Memory B cell (primary cell): ENCODE results near the gene ATRAID.
A peak's percentile ranks its signal among the peaks of the same experiment; 100 is the strongest.

ENCODE experiments used
- ATAC-seq: fragments of 150-1000 bp; cut with Tn5 transposase; 2 replicates; pipeline ENCODE4 v1.10.0; 2021; ENCODE audit warnings: low read depth, mild to moderate bottlenecking, moderate library complexity
- DNase-seq, 2 donors: peaks; one replicate each; pipeline ENCODE4 v3.0.0; 2022; ENCODE audit warnings: low spot score in 2 of 2
- H3K27ac Mint-ChIP-seq: one replicate; pipeline ENCODE4 v1.8.0; 2022; ENCODE audit warnings: mild to moderate bottlenecking, moderate library complexity, mixed read lengths
- H3K27me3 Mint-ChIP-seq: one replicate; pipeline ENCODE4 v1.8.0; 2022; ENCODE audit warnings: mixed read lengths
- H3K36me3 Mint-ChIP-seq: one replicate; pipeline ENCODE4 v1.8.0; 2022; ENCODE audit warnings: mild to moderate bottlenecking, mixed read lengths
- H3K4me1 Mint-ChIP-seq: one replicate; pipeline ENCODE4 v1.8.0; 2022; ENCODE audit warnings: mixed read lengths
- H3K4me3 Mint-ChIP-seq: one replicate; pipeline ENCODE4 v1.8.0; 2022; ENCODE audit warnings: mild to moderate bottlenecking, moderate library complexity, mixed read lengths
- H3K9me3 Mint-ChIP-seq: one replicate; pipeline ENCODE4 v1.8.0; 2022; ENCODE audit warnings: mixed read lengths

Gene ATRAID

DNA sequence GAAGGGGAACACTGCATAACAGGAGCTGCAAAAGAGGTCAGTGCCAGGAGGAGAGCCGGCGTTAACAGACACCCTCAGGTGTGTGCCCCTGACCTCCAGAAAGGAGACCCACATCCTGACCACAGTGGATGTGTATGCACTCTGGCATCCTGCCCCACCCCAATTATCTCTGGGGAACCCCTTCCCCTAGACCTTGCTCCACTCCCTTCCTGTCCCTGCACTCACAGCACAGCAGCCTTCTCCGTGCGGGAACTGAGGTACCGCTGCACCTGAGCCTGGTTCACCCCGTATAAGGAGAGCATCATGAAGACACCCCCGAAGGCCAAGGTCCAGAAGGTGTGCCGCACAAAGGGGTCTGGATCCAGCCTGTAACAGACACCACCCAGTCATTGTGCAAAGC lies 7.3 kb upstream of the ATRAID start:
- Mint-ChIP-seq H3K9me3 (no peaks in the 10 kb centered on the region), H3K4me3 (no peak overlapping the region), H3K27ac (no peak overlapping the region), H3K4me1 (peaks cover 4% of the 10 kb centered on the region), H3K36me3 (peaks cover 37% of the 10 kb centered on the region), H3K27me3 (no peaks in the 10 kb centered on the region)
- ATAC-seq (no peak), DNase-seq (no peak)

DNA sequence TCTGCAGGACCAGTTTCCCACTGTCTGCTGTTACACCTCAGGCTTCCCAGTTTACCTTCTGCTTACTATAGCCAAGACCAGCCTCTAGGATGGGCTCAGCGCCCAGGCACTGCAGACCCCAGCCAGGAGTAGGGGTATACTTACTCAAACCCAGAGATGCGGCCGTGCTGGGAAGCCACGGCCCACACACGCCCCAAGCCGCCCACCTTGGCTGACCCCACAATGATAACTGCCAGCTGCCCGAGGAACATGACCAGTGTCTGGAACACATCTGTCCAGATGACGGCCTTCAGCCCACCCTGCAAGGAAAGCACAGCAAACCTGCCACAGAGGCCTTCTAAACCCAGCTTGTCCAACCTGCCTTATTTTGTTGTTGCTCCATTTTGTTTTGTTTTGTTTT lies 6.6 kb upstream of the ATRAID start:
- Mint-ChIP-seq H3K36me3 (peaks cover 35% of the 10 kb centered on the region), H3K4me3 (no peak overlapping the region), H3K9me3 (no peaks in the 10 kb centered on the region), H3K27ac (no peak overlapping the region), H3K4me1 (peaks cover 9% of the 10 kb centered on the region), H3K27me3 (no peaks in the 10 kb centered on the region)
- ATAC-seq (no peak), DNase-seq (no peak)

DNA sequence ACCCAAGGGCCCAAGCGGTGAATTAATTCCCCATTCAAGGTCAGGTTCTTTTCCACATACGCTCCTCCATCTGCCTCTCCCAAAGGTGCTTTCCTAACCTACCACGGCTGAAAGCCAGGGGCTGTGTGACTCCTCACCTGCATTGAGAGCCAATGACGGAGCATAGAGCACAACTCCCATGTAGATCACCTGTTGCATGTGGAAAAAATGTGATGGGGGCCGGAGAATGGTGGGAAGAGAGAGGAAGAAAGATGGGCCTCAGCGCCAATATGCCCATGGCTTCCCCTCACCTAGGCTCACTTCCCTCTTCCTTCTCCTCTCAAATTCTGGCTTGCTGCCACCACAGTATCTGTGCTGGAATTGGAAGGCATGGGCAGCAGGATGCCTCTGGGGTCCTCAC lies 5.5 kb upstream of the ATRAID start:
- H3K36me3 Mint-ChIP-seq: peaks cover 30% of the 10 kb centered on the region
- DNase-seq (no peak), ATAC-seq (no peak)
- no peak overlapping the region for H3K4me3 Mint-ChIP-seq
- no peaks in the 10 kb centered on the region for H3K9me3 Mint-ChIP-seq
- H3K27me3 Mint-ChIP-seq: no peaks in the 10 kb centered on the region
- H3K4me1 Mint-ChIP-seq: peaks cover 12% of the 10 kb centered on the region
- H3K27ac Mint-ChIP-seq: no peak overlapping the region

DNA sequence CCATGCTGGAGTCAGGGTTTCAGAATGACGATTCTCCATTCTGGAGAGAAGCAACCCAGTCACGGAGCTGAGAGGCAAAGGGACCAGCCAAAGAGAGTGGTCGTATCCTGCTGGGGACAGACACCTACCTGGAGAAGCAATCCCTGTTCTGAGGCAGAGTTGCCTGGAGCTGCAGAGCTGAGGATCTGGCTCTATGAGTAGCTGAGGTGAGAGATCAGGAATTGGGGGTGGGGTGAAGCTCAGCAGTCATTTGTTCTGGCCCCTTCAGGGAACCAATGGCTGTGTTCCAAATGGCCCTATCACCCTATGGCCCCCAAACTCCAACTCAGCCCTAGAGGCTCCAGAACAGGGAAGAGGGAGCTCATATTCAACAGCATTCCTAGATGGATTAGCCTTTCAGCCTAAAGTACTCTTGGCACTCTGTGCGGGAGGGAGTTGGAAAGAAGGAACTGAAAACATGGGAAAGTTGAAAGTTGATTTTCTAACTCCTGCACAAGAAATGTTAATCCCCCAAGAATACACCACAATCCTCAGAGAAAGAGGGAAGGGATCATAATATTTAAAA lies 3.3 kb upstream of the ATRAID start:
- H3K27me3 Mint-ChIP-seq: no peaks in the 10 kb centered on the region
- DNase-seq: no peak
- H3K9me3 Mint-ChIP-seq: no peaks in the 10 kb centered on the region
- no peak for ATAC-seq
- H3K27ac Mint-ChIP-seq: no peak overlapping the region
- H3K4me1 Mint-ChIP-seq: peaks cover 18% of the 10 kb centered on the region
- peaks cover 19% of the 10 kb centered on the region for H3K36me3 Mint-ChIP-seq
- no peak overlapping the region for H3K4me3 Mint-ChIP-seq

DNA sequence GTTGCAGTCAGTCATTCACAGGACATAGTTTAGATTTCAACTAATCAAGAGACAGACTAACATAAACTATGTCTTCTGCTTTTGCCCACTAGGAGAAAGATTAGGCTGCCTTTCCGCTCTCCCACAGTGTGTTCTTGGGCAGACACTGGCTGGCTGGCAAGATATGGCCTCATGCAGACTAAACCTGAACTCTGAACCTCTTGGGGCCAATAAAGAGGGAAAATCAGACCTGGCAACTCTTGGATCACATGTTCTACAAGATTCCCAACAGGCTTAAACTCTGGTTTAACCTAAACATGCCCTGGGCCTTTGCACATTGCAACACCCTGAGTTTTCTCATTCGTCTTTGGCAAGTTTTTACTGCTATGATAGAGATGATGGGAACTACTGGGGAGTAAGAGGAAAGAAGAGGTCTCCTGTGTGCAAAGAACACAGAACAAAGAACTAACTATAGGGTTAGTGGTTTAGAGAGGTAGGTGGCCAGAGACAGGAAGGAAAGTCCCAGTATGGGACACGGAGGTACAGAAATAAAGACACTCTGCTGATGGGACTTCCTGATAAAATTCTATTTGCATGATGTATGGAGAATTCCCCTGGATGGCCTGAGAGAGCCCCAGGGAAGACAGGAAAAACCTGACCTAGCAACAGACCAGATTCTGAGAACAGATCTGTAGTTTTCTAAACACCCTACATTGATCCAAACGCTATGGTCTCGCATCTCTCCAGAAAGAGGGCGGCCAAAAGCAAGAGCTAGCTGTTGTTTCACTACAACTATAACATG lies 2.0 kb upstream of the ATRAID start:
- peaks cover 14% of the 10 kb centered on the region for H3K36me3 Mint-ChIP-seq
- H3K4me3 Mint-ChIP-seq: peak overlapping the region; percentile 11

GRCh38 chr2:27211241-27211942 lies 449 bp upstream of the ATRAID start:
- Mint-ChIP-seq H3K27ac (peak overlapping the region; percentile 100), H3K27me3 (no peaks in the 10 kb centered on the region), H3K36me3 (peaks cover 9% of the 10 kb centered on the region), H3K9me3 (no peaks in the 10 kb centered on the region), H3K4me1 (peaks cover 23% of the 10 kb centered on the region), H3K4me3 (peak overlapping the region; percentile 99)
- ATAC-seq: no peak
- DNase-seq: no peak

More for the DNA sequence above, 2.0 kb upstream of the ATRAID start:
- DNase-seq (no peak), ATAC-seq (no peak)
- Mint-ChIP-seq H3K27me3 (no peaks in the 10 kb centered on the region), H3K27ac (no peak overlapping the region), H3K9me3 (no peaks in the 10 kb centered on the region), H3K4me1 (peaks cover 20% of the 10 kb centered on the region)

DNA sequence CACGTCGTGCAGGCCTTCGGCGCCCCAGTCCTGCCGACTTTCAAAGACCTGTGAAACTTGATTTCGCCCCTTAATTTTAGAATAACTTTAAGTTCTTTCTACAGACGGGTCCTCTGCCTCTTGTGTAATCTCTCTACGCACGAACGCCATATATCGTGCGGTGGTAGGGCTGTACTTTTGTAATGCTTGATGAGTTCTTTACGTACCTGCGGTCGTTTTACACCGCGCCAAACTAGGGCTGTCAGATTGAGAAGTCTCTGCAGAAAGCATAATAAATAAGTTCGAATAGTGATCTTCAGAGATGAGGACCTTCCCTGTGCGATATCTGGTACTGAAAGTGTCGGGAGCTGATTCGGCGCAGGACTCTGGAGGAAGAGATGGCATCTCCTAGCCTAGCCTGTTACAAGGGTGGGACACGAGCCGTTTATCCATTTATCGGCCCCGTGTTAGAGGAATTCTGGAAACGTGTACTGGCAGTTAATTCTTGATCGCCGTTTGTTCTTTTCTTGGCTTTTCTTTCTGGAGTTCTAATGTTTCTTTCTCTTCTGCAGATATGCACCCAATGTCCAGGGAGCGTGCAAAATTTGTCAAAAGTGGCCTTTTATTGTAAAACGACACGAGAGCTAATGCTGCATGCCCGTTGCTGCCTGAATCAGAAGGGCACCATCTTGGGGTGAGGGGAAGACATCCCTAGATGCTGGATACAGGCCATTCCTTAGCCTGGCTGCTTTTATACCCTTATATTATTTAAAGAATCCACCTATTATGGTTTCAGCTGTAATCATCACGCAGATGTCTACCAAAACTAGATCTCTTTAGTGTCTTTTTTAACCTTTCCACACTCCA lies 1.0 kb downstream of the ATRAID start:
- Mint-ChIP-seq H3K9me3 (no peaks in the 10 kb centered on the region), H3K27me3 (no peaks in the 10 kb centered on the region), H3K4me3 (peak overlapping the region; percentile 99), H3K36me3 (peaks cover 2% of the 10 kb centered on the region), H3K27ac (peak overlapping the region; percentile 100), H3K4me1 (peaks cover 34% of the 10 kb centered on the region)
- ATAC-seq (peak; percentile 64), DNase-seq (peak in 1 of 2 donors; percentile 70)

DNA sequence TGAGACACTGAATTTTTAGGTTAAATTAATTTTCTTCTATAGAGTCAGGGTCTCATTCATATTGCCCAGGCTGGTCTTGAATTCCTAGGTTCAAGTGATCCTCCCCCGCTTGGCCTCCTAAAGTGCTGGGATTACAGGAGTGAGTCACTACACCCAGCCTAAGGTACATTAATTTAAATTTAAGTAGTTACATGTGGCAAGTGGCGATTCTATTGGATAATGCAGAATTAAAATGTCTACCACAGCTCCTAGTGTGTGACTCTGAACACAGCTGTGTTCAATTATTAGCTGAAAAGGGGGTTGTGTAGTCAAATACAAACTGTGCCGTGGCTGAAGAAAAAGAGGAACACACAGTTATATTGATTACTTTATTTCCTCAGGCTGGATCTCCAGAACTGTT lies 3.1 kb downstream of the ATRAID start:
- Mint-ChIP-seq H3K4me3 (no peak overlapping the region), H3K4me1 (peaks cover 38% of the 10 kb centered on the region), H3K27me3 (no peaks in the 10 kb centered on the region), H3K36me3 (peaks cover 3% of the 10 kb centered on the region), H3K9me3 (no peaks in the 10 kb centered on the region), H3K27ac (no peak overlapping the region)
- DNase-seq (no peak), ATAC-seq (no peak)

DNA sequence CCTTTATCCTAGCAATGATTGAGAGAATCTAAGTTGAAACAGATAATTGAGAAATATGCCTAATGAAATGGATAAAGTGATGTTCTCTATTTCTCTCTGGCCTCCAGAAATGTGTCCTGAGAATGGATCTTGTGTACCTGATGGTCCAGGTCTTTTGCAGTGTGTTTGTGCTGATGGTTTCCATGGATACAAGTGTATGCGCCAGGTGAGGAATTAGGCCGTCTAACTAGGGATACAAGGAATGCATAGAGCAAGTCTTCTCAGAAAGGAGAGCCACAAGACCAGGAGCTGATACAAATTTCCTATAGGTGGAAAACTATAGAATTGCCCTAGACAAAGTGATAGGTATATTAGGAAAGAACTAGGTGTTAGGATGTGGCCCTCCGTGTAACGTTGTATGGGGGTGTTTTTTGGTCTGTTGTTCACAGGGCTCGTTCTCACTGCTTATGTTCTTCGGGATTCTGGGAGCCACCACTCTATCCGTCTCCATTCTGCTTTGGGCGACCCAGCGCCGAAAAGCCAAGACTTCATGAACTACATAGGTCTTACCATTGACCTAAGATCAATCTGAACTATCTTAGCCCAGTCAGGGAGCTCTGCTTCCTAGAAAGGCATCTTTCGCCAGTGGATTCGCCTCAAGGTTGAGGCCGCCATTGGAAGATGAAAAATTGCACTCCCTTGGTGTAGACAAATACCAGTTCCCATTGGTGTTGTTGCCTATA lies 4.7 kb downstream of the ATRAID start:
- H3K4me1 Mint-ChIP-seq: peaks cover 35% of the 10 kb centered on the region
- peak overlapping the region; percentile 88 for H3K27ac Mint-ChIP-seq
- no peak for ATAC-seq
- DNase-seq: no peak
- peaks cover 11% of the 10 kb centered on the region for H3K36me3 Mint-ChIP-seq
- peak overlapping the region; percentile 99 for H3K4me3 Mint-ChIP-seq
- H3K9me3 Mint-ChIP-seq: no peaks in the 10 kb centered on the region
- no peaks in the 10 kb centered on the region for H3K27me3 Mint-ChIP-seq

DNA sequence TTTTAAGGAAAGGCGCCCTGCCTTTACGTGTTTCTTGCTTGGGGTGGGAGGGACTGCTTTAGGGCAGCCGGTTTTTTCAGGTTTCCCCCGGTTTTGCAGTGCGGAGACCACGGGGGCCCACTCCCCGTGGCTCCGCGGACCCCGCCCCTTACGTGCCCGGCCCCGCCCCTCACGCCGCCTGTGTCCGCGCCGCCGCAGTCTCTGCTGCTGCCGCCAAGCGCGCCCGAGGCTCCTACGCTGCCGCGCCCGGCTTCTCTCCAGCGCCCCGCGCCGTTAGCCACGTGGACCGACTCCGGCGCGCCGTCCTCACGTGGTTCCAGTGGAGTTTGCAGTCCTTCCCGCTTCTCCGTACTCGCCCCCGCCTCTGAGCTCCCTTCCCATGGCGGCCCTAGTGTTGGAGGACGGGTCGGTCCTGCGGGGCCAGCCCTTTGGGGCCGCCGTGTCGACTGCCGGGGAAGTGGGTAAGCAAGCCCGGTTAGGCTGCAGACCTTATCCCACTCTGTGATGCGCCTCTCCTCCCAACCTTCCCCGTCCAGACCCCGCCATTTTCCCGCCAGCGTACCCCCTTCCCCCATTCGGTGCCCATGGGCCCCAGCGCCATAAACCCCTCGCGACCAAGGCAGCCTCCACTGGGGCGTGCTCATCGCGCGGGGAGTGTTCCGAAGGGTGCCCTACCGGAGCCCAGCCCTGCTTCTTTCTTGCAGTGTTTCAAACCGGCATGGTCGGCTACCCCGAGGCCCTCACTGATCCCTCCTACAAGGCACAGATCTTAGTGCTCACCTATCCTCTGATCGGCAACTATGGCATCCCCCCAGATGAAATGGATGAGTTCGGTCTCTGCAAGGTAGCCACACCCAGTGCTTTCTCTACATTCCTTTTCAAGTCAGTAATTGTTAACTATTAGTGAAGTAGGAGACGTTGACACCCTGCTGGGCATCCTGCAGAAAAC lies 5.6 kb downstream of the ATRAID start, which contains the start of gene CAD:
Gene CAD, plus strand, starts transcription at position 197 of the 949 bp plus-strand sequence. Its CDS starts 183 bp downstream, at position 380.
- ATAC-seq (peak; percentile 71), DNase-seq (peak; percentile 74 to 76)
- H3K36me3 Mint-ChIP-seq: peaks cover 14% of the 10 kb centered on the region
- no peaks in the 10 kb centered on the region for H3K27me3 Mint-ChIP-seq
- no peaks in the 10 kb centered on the region for H3K9me3 Mint-ChIP-seq
- H3K4me3 Mint-ChIP-seq: peak within 1 kb of the TSS; percentile 99
- H3K27ac Mint-ChIP-seq: peak within 1 kb of the TSS; percentile 88
- peaks cover 35% of the 10 kb centered on the region for H3K4me1 Mint-ChIP-seq

DNA sequence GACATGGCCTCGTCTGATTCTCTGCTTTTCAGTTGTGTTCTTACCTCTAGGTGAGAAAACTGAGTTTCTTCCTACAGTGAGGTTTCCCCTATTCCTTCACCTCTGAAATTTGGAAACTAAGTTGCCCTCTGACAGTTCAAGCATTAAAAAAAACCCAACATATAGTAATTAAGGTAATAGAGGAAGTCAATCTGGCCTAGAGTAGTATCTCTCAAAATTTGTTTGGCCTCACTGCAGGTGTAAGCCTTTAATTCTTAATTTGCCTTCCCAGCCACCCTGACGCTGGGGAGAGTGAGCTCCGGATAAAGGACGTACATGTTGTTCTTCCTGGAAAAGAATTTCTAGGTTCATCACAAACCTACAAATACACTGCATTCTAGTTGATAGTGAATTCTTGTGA lies 6.8 kb downstream of the ATRAID start:
- peaks cover 21% of the 10 kb centered on the region for H3K36me3 Mint-ChIP-seq
- H3K4me1 Mint-ChIP-seq: peaks cover 28% of the 10 kb centered on the region
- ATAC-seq (no peak), DNase-seq (no peak)
- H3K9me3 Mint-ChIP-seq: no peaks in the 10 kb centered on the region
- no peaks in the 10 kb centered on the region for H3K27me3 Mint-ChIP-seq
- peak overlapping the region; percentile 88 for H3K27ac Mint-ChIP-seq
- peak overlapping the region; percentile 99 for H3K4me3 Mint-ChIP-seq

- Mint-ChIP-seq H3K9me3 (no peaks in the 10 kb centered on the region), H3K4me3 (no peak overlapping the region), H3K27ac (no peak overlapping the region), H3K27me3 (no peaks in the 10 kb centered on the region), H3K4me1 (peaks cover 27% of the 10 kb centered on the region), H3K36me3 (peaks cover 21% of the 10 kb centered on the region)
- DNase-seq: no peak
- no peak for ATAC-seq
Observed at GRCh38 chr2:27219091-27219490, 7.2 kb downstream of the ATRAID start.
